HepG2 (cell line): ENCODE data around the gene HDAC5. TPM values are rescaled to one million over a fixed set of nuclear protein-coding genes. Genes with fewer than 3 reads are reported as not detected.

Source experiments
- ASH2L ChIP-seq: fragments of 300-600, 200-600 bp; sonication (generic); IDR thresholded peaks from 2 replicates; pipeline ENCODE4 v1.7.0; 2017; ENCODE audit warnings: low read depth, mild to moderate bottlenecking, moderate library complexity, mixed read lengths, low read length; ENCODE audit not compliant: insufficient read length
- ELF4 ChIP-seq: sonication (generic); formaldehyde crosslinking; IDR thresholded peaks from 2 replicates; pipeline ENCODE4 v1.5.0; 2020; ENCODE audit warnings: missing genetic modification reagents, mild to moderate bottlenecking, moderate library complexity, borderline replicate concordance
- FOSL2 ChIP-seq: sonication (generic); formaldehyde crosslinking; IDR thresholded peaks from 2 replicates; pipeline ENCODE4 v1.4.0; 2020; ENCODE audit warnings: missing genetic modification reagents
- HMG20B ChIP-seq: conservative IDR thresholded peaks from 2 replicates; pipeline ENCODE4 v1.6.1; 2016; ENCODE audit warnings: missing genetic modification reagents, missing compliant biosample characterization
- MXD4 ChIP-seq: IDR thresholded peaks from 2 replicates; pipeline ENCODE4 v1.6.1; 2016; ENCODE audit warnings: mild to moderate bottlenecking, missing biosample characterization, missing genetic modification reagents
- NFYC ChIP-seq: IDR thresholded peaks from 2 replicates; pipeline ENCODE4 v1.6.1; 2016; ENCODE audit warnings: missing genetic modification reagents, missing compliant biosample characterization
- NPAS2 ChIP-seq: sonication (generic); formaldehyde crosslinking; IDR thresholded peaks from 2 replicates; pipeline ENCODE4 v1.8.0; 2022; ENCODE audit warnings: mild to moderate bottlenecking, missing genetic modification reagents, borderline replicate concordance
- PHF5A ChIP-seq: IDR thresholded peaks from one replicate; pipeline ENCODE4 v1.6.1; 2018; ENCODE audit warnings: low read depth, missing genetic modification reagents; ENCODE audit not compliant: unreplicated experiment
- POGZ ChIP-seq: sonication (generic); formaldehyde crosslinking; IDR thresholded peaks from 2 replicates; pipeline ENCODE4 v1.4.0; 2020; ENCODE audit warnings: mild to moderate bottlenecking, missing genetic modification reagents
- RARA ChIP-seq: IDR thresholded peaks from 2 replicates; pipeline ENCODE4 v1.6.1; 2016; ENCODE audit warnings: missing genetic modification reagents, missing compliant biosample characterization
- RBM22 ChIP-seq: fragments of 200-400 bp; formaldehyde crosslinking; optimal IDR thresholded peaks from 2 replicates; pipeline ENCODE3; 2017; ENCODE audit warnings: mild to moderate bottlenecking, low read length, moderate library complexity
- RBM39 ChIP-seq: fragments of 200-400 bp; formaldehyde crosslinking; IDR thresholded peaks from one replicate; pipeline ENCODE4 v1.6.1; 2018; ENCODE audit warnings: antibody characterized with exemption, mild to moderate bottlenecking, low read depth, low read length; ENCODE audit not compliant: poor library complexity, severe bottlenecking
- REL ChIP-seq: sonication (generic); formaldehyde crosslinking; conservative IDR thresholded peaks from 2 replicates; pipeline ENCODE4 v1.8.0; 2022; ENCODE audit warnings: mild to moderate bottlenecking, missing genetic modification reagents, moderate library complexity
- SP1 ChIP-seq, 2 experiments: fragments of 450-650 bp in 1 of 2; sonication (generic) in 1 of 2; formaldehyde crosslinking in 1 of 2; IDR thresholded peaks; 2 replicates each; pipeline versions ENCODE4 v1.4.0 to v1.6.1; 2016 to 2020; ENCODE audit warnings: missing genetic modification reagents in 1 of 2
- TOPORS ChIP-seq: sonication (generic); formaldehyde crosslinking; IDR thresholded peaks from 2 replicates; pipeline ENCODE4 v1.8.0; 2023; ENCODE audit warnings: mild to moderate bottlenecking, missing genetic modification reagents
- ZNF24 ChIP-seq: fragments of 450-650 bp; IDR thresholded peaks from 2 replicates; pipeline ENCODE4 v1.6.1; 2017; ENCODE audit warnings: antibody characterized with exemption, mild to moderate bottlenecking
- ZNF839 ChIP-seq: sonication (generic); formaldehyde crosslinking; IDR thresholded peaks from 2 replicates; pipeline ENCODE4 v1.4.0; 2020; ENCODE audit warnings: missing genetic modification reagents, mild to moderate bottlenecking, borderline replicate concordance
- polyA plus RNA-seq, 8 experiments: library from polyadenylated mRNA; depleted of rRNA in 3 of 8; stranded (reverse) in 7 of 8; unstranded in 1 of 8; fragments of >200 nt; fragmentation: Illumina TruSeq in 4 of 8; extraction: Trizol in 4 of 8; gene quantifications; 2 replicates each; pipeline versions ENCODE4 v1.2.1 to v1.2.3, GENCODE V29; 2011 to 2016; ENCODE audit warnings: low read depth in 4 of 8, missing spikeins in 1 of 8, mixed read lengths in 1 of 8; ENCODE audit not compliant: insufficient read depth in 1 of 8
- total RNA-seq, 5 experiments: library from RNA; depleted of rRNA; stranded (reverse); fragments of >200 nt; fragmentation: Illumina TruSeq; extraction: Trizol; gene quantifications; 2 replicates each; pipeline ENCODE4 v1.2.3, GENCODE V29; 2016; ENCODE audit warnings: low read depth in 1 of 5
- TF ChIP-seq, protein P1 (sequence below): fragments of 450-650 bp; IDR thresholded peaks from 2 replicates; pipeline ENCODE4 v1.6.1; 2017; ENCODE audit warnings: mild to moderate bottlenecking
- TF ChIP-seq, protein P2 (sequence below): sonication (generic); formaldehyde crosslinking; IDR thresholded peaks from 2 replicates; pipeline ENCODE4 v1.8.0; 2022; ENCODE audit warnings: missing genetic modification reagents, low read depth, mild to moderate bottlenecking, borderline replicate concordance
- TF ChIP-seq, protein P3 (sequence below): sonication (generic); formaldehyde crosslinking; IDR thresholded peaks from 2 replicates; pipeline ENCODE4 v1.8.0; 2022; ENCODE audit warnings: missing genetic modification reagents, mild to moderate bottlenecking, inconsistent platforms, borderline replicate concordance
- TF ChIP-seq, protein P4 (sequence below): sonication (generic); formaldehyde crosslinking; IDR thresholded peaks from 2 replicates; pipeline ENCODE4 v1.4.0; 2020; ENCODE audit warnings: low read depth, mild to moderate bottlenecking, missing genetic modification reagents

The HDAC5 gene
- total and polyA plus RNA-seq, 2 of the 13 experiments (the other 11 are each of a cell fraction or from before 2014, with no cell fraction given) = 46.4 to 85.4 TPM

DNA sequence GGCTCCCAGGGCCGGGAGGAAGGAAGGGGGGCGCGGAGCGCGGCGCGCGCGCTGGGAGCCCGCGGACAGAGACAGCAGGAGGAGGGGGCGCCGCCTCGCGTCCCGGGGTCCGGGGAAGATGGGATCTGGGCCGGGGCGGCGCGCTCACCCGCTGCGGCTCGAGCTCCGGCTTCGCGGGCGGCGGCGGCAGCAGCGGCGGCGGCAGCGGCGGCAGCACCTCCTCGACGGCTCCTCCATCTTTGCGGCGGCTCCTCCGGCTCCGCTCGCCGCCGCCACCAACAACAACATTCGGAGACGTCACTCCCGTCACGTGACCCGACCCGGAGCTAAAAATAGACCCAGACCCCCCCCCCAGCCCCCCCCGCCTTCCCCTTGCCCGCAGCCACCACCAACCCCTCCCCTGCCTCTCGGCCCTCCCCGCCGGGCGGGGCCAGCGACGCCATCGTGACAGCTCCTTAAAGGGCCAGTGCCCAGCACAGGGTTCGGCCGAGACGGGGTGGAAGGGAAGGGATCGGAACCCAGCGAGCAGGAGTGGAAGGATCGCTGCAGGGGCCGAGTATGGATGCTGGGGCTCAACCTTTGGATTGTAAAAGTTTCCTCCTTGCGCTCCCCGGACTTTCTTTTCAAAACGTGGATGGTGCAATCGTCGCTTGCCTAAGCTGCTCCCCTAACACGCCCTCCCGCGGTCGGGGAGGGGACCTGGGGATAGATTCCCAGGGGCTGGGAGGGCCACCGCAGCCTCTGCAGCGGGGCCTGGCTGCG lies at the start of gene HDAC5 (continued):
- TF ChIP-seq NPAS2 = no peak
- TF ChIP-seq RBM22 = no peak
- TF ChIP-seq TOPORS (CRISPR knock-in tag) = no peak
- no peak for TF ChIP-seq ZNF24
- TF ChIP-seq REL (CRISPR knock-in tag) = no peak
- no peak for TF ChIP-seq RBM39
- TF ChIP-seq NFYC (CRISPR knock-in tag) = no peak
- TF ChIP-seq ELF4 (CRISPR knock-in tag) = no peak
- TF ChIP-seq, protein P1, sequence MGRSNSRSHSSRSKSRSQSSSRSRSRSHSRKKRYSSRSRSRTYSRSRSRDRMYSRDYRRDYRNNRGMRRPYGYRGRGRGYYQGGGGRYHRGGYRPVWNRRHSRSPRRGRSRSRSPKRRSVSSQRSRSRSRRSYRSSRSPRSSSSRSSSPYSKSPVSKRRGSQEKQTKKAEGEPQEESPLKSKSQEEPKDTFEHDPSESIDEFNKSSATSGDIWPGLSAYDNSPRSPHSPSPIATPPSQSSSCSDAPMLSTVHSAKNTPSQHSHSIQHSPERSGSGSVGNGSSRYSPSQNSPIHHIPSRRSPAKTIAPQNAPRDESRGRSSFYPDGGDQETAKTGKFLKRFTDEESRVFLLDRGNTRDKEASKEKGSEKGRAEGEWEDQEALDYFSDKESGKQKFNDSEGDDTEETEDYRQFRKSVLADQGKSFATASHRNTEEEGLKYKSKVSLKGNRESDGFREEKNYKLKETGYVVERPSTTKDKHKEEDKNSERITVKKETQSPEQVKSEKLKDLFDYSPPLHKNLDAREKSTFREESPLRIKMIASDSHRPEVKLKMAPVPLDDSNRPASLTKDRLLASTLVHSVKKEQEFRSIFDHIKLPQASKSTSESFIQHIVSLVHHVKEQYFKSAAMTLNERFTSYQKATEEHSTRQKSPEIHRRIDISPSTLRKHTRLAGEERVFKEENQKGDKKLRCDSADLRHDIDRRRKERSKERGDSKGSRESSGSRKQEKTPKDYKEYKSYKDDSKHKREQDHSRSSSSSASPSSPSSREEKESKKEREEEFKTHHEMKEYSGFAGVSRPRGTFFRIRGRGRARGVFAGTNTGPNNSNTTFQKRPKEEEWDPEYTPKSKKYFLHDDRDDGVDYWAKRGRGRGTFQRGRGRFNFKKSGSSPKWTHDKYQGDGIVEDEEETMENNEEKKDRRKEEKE = no peak
- TF ChIP-seq POGZ (CRISPR knock-in tag) = peak; percentile 29
- TF ChIP-seq, protein P2, sequence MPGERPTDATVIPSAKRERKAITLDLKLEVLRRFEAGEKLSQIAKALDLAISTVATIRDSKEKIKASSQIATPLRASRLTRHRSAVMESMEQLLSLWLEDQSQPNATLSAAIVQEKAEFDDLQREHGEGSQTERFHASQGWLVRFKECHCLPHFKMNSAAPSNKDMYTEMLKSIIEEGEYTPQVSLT (CRISPR knock-in tag) = no peak
- TF ChIP-seq FOSL2 (CRISPR knock-in tag) = peak; percentile 56; the same call in 1 of the 2 replicates
- peak; percentile 81 for TF ChIP-seq ASH2L
- TF ChIP-seq, protein P3, sequence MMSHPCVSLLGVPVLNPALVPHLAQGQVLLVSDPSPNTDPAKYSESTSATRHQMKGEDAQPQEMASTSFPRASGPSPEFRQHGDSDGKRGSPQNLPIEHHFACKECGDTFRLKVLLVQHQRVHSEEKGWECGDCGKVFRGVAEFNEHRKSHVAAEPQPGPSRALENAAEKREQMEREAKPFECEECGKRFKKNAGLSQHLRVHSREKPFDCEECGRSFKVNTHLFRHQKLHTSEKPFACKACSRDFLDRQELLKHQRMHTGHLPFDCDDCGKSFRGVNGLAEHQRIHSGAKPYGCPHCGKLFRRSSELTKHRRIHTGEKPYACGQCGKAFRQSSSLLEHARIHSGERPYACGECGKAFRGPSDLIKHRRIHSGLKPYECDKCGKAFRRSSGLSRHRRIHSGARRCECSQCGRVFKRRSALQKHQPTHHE (CRISPR knock-in tag) = peak; percentile 85
- TF ChIP-seq SP1 (IDR thresholded peaks at IDR 0.05) = no peak
- peak; percentile 80 for TF ChIP-seq SP1 (CRISPR knock-in tag; IDR thresholded peaks at IDR 0.05)
- TF ChIP-seq RARA (CRISPR knock-in tag) = peak; percentile 31; the same call in 1 of the 2 replicates
- TF ChIP-seq HMG20B = 0 out of 2 replicates have a peak, but pooled peaks have one; percentile 43
- no peak for TF ChIP-seq MXD4
- TF ChIP-seq ZNF839 (CRISPR knock-in tag) = peak; percentile 66; the same call in 1 of the 2 replicates
- TF ChIP-seq PHF5A (CRISPR knock-in tag) = no peak
- TF ChIP-seq, protein P4, sequence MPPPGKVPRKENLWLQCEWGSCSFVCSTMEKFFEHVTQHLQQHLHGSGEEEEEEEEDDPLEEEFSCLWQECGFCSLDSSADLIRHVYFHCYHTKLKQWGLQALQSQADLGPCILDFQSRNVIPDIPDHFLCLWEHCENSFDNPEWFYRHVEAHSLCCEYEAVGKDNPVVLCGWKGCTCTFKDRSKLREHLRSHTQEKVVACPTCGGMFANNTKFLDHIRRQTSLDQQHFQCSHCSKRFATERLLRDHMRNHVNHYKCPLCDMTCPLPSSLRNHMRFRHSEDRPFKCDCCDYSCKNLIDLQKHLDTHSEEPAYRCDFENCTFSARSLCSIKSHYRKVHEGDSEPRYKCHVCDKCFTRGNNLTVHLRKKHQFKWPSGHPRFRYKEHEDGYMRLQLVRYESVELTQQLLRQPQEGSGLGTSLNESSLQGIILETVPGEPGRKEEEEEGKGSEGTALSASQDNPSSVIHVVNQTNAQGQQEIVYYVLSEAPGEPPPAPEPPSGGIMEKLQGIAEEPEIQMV (CRISPR knock-in tag) = peak; percentile 67; the same call in 1 of the 2 replicates
